GM23338 (cell line): ENCODE measurements around the gene ADCY1. TPM values are rescaled to one million over a fixed set of nuclear protein-coding genes. Genes with fewer than 3 reads are reported as not detected.

Experiments used
- ATAC-seq: fragments of 200-7000 bp; cut with Tn5 transposase; 3 replicates; pipeline ENCODE4 v1.9.1; 2020
- DNase-seq: peaks from one replicate; pipeline ENCODE4 v3.0.0-alpha.2; 2015; ENCODE audit warnings: low spot score
- H2AFZ ChIP-seq: fragments of 200-600 bp; sonication (generic); 2 replicates; pipeline ENCODE4 v1.8.0; 2016; ENCODE audit warnings: antibody characterized with exemption, mild to moderate bottlenecking, moderate library complexity
- H3F3A ChIP-seq: fragments of 200-600 bp; sonication (generic); replicated peaks from 2 replicates; pipeline ENCODE4 v1.8.0; 2017; ENCODE audit warnings: antibody characterized with exemption, mixed run types, low read depth
- H3K27ac ChIP-seq: fragments of 200-600 bp; sonication (generic); 2 replicates; pipeline ENCODE4 v1.6.1; 2016; ENCODE audit warnings: low read depth
- H3K27me3 ChIP-seq: fragments of 200-600 bp; sonication (generic); 2 replicates; pipeline ENCODE4 v1.8.0; 2016; ENCODE audit warnings: mild to moderate bottlenecking, mixed run types, moderate library complexity; ENCODE audit not compliant: insufficient read depth
- H3K36me3 ChIP-seq: fragments of 200-600 bp; sonication (generic); 2 replicates; pipeline ENCODE4 v1.8.0; 2016; ENCODE audit warnings: mild to moderate bottlenecking; ENCODE audit not compliant: insufficient read depth
- H3K4me1 ChIP-seq: fragments of 200-600 bp; sonication (generic); 2 replicates; pipeline ENCODE4 v1.8.0; 2016; ENCODE audit warnings: mild to moderate bottlenecking, moderate library complexity; ENCODE audit not compliant: insufficient read depth
- H3K4me2 ChIP-seq: fragments of 200-600 bp; sonication (generic); 2 replicates; pipeline ENCODE4 v1.7.1; 2017; ENCODE audit warnings: mixed run types
- H3K4me3 ChIP-seq: fragments of 200-600 bp; sonication (generic); 2 replicates; pipeline ENCODE4 v1.6.1; 2016; ENCODE audit warnings: mixed run types
- H3K79me2 ChIP-seq: fragments of 200-600 bp; sonication (generic); replicated peaks from 2 replicates; pipeline ENCODE4 v1.8.0; 2017; ENCODE audit warnings: mild to moderate bottlenecking; ENCODE audit not compliant: insufficient read depth
- H3K9me2 ChIP-seq: fragments of 200-600 bp; sonication (generic); 2 replicates; pipeline ENCODE4 v1.8.0; 2017; ENCODE audit not compliant: insufficient read depth
- H4K20me1 ChIP-seq: fragments of 200-600 bp; sonication (generic); replicated peaks from 2 replicates; pipeline ENCODE4 v1.8.0; 2017; ENCODE audit warnings: mild to moderate bottlenecking; ENCODE audit not compliant: insufficient read depth
- H3K27ac Mint-ChIP-seq: 2 replicates; pipeline ENCODE4 v1.8.0; 2020; ENCODE audit warnings: inconsistent platforms, mild to moderate bottlenecking, moderate library complexity, mixed read lengths
- H3K27me3 Mint-ChIP-seq: 3 replicates; pipeline ENCODE4 v1.8.0; 2022; ENCODE audit warnings: low read depth, mild to moderate bottlenecking, moderate library complexity, mixed read lengths, inconsistent platforms; ENCODE audit not compliant: insufficient read depth, poor library complexity
- H3K36me3 Mint-ChIP-seq: 3 replicates; pipeline ENCODE4 v1.8.0; 2021; ENCODE audit warnings: low read depth, mild to moderate bottlenecking, inconsistent platforms, moderate library complexity, mixed read lengths
- H3K4me1 Mint-ChIP-seq: 3 replicates; pipeline ENCODE4 v1.8.0; 2020; ENCODE audit warnings: mild to moderate bottlenecking, inconsistent platforms, mixed read lengths
- H3K4me3 Mint-ChIP-seq: 3 replicates; pipeline ENCODE4 v1.8.0; 2021; ENCODE audit warnings: moderate library complexity, mild to moderate bottlenecking, inconsistent platforms, mixed read lengths
- H3K9me3 Mint-ChIP-seq: 3 replicates; pipeline ENCODE4 v1.8.0; 2020; ENCODE audit warnings: moderate library complexity, mild to moderate bottlenecking, inconsistent platforms, mixed read lengths
- CREB1 ChIP-seq: fragments of 250-450 bp; sonication (Bioruptor Pico); IDR thresholded peaks from 2 replicates; pipeline ENCODE4 v1.5.0; 2020; ENCODE audit warnings: low read depth, mild to moderate bottlenecking, moderate library complexity
- CTCF ChIP-seq, 2 experiments: fragments of 200-600 bp in 1 of 2; sonication (generic) in 1 of 2; conservative IDR thresholded peaks; 2 replicates each; pipeline versions ENCODE4 v1.5.1 to v1.6.1; 2016 to 2017; ENCODE audit warnings: antibody characterized with exemption in 2 of 2, low read depth in 2 of 2, mild to moderate bottlenecking in 2 of 2, moderate library complexity in 1 of 2
- EZH2 ChIP-seq: fragments of 200-600 bp; sonication (generic); IDR thresholded peaks from one replicate; pipeline ENCODE4 v1.8.0; 2017; ENCODE audit warnings: antibody characterized with exemption, mild to moderate bottlenecking, low read depth; ENCODE audit not compliant: unreplicated experiment
- EZH2phosphoT487 ChIP-seq: fragments of 200-600 bp; sonication (generic); IDR thresholded peaks from one replicate; pipeline ENCODE4 v1.8.1; 2018; ENCODE audit warnings: antibody characterized with exemption; ENCODE audit not compliant: unreplicated experiment
- STAT1 ChIP-seq: IDR thresholded peaks from one replicate; pipeline ENCODE4 v1.6.1; 2016; ENCODE audit warnings: antibody characterized with exemption; ENCODE audit not compliant: unreplicated experiment
- ZNF114 ChIP-seq: fragments of 250-450 bp; sonication (Bioruptor Pico); IDR thresholded peaks from 2 replicates; pipeline ENCODE4 v1.5.0; 2020; ENCODE audit warnings: mild to moderate bottlenecking, moderate library complexity
- ZNF462 ChIP-seq: fragments of 250-450 bp; sonication (Bioruptor Pico); IDR thresholded peaks from 2 replicates; pipeline ENCODE4 v1.5.0; 2020; ENCODE audit warnings: mild to moderate bottlenecking, moderate library complexity
- polyA plus RNA-seq: library from polyadenylated mRNA; unstranded; fragments of >200 nt; fragmentation: Nextera tagmentation; extraction: Ambion mirVana; gene quantifications from 2 replicates; pipeline ENCODE4 v1.2.1, GENCODE V29; 2016
- total RNA-seq: library from RNA; depleted of rRNA; stranded (reverse); fragments of >200 nt; shearing (Covaris generic); gene quantifications from 2 replicates; pipeline ENCODE4 v1.2.3, GENCODE V29; 2014

ADCY1 gene
- total and polyA plus RNA-seq, 2 experiments from 2014 or later, result 2.3 to 18.7 TPM

- TF ChIP-seq ZNF462, result no peak
- no peak for TF ChIP-seq EZH2phosphoT487
- TF ChIP-seq CREB1 (CRISPR knock-in tag), result no peak
- no peak for TF ChIP-seq CTCF (conservative IDR thresholded peaks at IDR 0.05; ENCODE audit: low read depth in 2 of 2)
These were observed 9.2 kb upstream of the ADCY1 start (continued) for GRCh38 chr7:45564886-45565455.

GRCh38 chr7:45566386-45566785 is 7.8 kb upstream of the ADCY1 start:
- Mint-ChIP-seq H3K4me3 (no peak overlapping the region), H3K9me3 (no peaks in the 10 kb centered on the region; the same call in 1 of the 3 replicates), H3K4me1 (peaks cover 39% of the 10 kb centered on the region), H3K27ac (no peak overlapping the region), H3K27me3 (peaks cover 12% of the 10 kb centered on the region), H3K36me3 (no peaks in the 10 kb centered on the region)
- Histone ChIP-seq H3K27ac (no peak overlapping the region), H3K27me3 (peaks cover under 1% of the 10 kb centered on the region; the same call in 1 of the 2 replicates), H3K4me2 (no peak overlapping the region), H2AFZ (no peak overlapping the region), H3F3A (no peaks in the 10 kb centered on the region), H3K79me2 (no peaks in the 10 kb centered on the region), H3K36me3 (no peaks in the 10 kb centered on the region), H3K4me1 (peaks cover 35% of the 10 kb centered on the region), H4K20me1 (no peaks in the 10 kb centered on the region), H3K9me2 (no peaks in the 10 kb centered on the region), H3K4me3 (no peak overlapping the region)
- no peak for ATAC-seq
- DNase-seq, result no peak
- TF ChIP-seq EZH2 (no peak), EZH2phosphoT487 (no peak), ZNF462 (no peak), ZNF114 (no peak), STAT1 (no peak)
